NCI-H2107 (cell line): ENCODE measurements around the gene CHRD.
"Not testable (repeated sequence)": the region's sequence is repeated elsewhere in the genome, so short reads cannot be mapped to it uniquely, and the experiment has no call there.

Source experiments
- DNase-seq: peaks from one replicate; lab custom pipeline; 2025; lab: John Stamatoyannopoulos, UW

The CHRD gene

DNA sequence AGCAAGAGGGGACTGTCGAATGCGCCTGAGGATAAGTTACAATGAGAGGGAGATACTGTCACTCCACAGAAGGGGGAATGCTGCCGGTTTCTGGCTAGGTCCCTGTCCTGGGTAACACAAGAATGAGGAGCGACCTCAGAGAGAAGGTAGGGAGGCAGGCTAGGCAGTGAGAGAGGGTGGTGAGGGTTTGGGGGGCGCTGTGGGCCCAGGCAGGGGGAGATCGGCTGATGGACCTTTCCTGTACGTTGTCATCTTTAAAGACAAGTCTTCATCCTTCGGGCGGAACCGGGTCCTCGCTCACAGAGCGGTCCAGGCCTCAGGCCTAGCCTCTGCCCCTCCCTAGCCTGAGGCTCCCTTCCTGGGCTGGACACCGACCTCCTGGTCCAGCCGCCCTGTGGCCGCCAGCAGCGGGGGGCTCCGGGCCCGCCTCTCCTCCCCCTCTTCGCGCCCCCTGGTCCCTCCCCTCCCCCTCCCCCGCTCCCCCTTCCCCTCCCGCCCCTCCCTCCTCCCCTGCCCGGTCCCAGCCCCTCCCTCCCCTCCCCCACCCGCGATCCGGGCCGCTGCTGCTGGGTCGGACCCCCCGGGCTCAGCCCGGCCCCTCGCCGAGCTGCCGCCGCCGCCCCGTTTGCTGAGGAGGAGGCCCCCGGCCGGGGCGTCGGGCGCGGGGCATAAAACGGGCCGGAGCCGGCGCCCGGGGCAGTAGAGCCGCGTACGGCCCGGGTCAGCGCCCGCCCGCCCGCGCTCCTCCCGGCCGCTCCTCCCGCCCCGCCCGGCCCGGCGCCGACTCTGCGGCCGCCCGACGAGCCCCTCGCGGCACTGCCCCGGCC lies at the start of gene CHRD:
Gene CHRD, plus strand, starts transcription at position 697 of the 827 bp plus-strand sequence. CDS start 265 bp downstream, outside the sequence.
- DNase-seq: no peak

DNA sequence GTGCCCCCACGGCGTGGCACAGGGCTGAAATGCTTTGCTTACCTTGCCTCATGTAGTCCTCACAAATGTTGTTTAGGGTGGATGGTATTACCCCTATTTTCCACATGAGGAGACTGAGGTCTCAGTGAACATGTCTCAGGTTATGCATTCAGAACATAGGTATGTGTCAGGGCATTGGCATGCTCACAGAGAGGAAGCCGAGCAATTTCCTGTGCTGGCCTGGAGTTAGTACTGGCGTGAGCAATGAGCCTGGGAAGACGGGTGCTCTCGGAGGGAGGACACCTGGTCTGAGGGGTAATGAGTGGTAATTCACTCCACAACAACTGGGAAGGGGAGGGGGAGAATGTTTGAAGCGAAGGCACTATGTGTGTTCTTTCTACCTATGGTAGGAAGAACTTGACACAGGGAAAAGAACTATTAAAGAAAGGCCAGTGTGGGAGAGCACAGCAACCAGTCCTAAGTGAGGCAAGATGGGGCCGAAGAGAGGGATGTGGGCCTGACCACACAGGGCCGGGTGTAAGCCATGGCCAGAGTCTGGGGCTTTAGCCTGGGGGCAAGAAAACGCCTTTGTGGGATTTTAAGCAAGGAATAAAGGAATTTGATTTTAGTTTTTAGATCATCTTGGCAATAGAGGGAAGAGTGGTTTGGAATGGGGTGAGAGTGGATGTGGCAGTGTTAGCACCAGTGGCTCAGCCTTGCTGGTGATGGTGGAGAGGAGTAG lies 47.3 kb upstream of the CHRD start:
- DNase-seq: no peak

DNA sequence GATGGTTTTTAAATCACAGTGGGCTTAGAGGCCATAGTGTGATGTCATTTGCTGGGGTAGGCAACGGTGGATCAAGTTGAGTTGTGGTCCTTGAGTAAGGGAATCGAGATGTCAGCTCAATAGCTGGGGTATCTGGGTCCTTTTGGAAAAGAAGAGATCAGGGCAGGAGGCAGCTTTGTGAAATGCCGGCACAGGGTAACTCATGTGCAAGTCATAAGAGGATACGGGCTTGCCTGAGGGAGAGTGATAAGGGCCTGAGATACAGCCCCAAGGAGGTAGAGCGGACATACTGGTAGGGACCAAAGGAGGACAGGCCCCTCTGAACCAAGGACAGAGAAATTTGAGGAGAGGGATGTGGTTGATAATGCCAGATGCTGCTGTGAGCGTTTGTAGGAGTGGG lies 46.7 kb upstream of the CHRD start:
- no peak for DNase-seq

DNA sequence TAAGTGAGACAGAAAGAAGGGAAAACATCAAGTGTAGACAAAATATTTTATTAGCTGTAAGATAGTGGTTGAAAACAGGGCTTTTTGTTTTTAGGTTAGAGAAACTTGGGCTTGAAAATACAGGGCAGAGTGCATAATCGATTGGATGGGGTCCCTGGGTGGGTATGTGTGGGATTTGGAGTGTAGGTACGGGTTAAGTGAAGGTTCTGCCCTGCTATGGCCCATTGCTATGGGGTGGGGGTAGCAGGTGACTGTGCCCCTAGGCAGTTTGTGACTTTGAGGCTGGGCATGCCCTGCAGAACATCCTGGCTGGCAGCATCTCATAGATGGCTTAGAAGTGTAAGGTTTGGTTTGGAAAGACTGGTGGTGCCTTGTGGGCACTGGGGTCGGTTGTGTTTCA lies 46.2 kb upstream of the CHRD start:
- no peak for DNase-seq

DNA sequence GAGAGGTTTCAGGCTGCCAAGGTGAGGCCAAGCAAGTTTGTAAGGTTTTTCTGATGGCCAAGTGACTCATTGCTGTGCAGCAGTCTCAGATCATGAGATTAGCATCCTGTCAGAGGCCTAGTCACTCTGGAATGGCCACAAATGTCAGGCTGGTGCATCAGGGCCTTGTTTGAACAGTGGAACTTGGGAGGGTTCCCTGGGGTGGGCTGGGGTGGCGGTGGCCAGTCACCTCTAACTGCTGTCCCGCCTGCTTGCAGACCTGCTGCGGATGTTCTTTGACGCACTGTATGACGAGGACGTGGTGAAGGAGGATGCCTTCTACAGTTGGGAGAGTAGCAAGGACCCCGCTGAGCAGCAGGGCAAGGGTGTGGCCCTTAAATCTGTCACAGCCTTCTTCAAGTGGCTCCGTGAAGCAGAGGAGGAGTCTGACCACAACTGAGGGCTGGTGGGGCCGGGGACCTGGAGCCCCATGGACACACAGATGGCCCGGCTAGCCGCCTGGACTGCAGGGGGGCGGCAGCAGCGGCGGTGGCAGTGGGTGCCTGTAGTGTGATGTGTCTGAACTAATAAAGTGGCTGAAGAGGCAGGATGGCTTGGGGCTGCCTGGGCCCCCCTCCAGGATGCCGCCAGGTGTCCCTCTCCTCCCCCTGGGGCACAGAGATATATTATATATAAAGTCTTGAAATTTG lies 45.2 kb upstream of the CHRD start:
- no peak for DNase-seq

DNA sequence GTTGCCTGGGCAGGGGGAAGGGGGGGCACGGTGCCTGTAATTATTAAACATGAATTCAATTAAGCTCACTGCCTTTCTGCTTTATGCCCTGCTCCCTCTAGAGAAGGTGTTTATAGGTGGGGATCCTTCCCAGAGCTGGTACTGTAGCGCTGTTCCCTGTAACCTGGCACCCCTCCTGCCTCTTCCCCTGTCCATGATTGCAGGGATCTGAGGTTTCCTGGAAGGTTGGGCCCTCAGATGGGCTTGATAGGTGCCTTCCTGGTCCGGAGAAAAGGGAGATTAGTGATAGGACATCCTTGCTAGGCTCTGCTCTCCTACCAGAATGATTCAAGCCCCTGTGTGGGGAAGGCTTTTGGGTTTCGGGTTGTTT lies 44.6 kb upstream of the CHRD start:
- DNase-seq: peak; percentile 38

DNA sequence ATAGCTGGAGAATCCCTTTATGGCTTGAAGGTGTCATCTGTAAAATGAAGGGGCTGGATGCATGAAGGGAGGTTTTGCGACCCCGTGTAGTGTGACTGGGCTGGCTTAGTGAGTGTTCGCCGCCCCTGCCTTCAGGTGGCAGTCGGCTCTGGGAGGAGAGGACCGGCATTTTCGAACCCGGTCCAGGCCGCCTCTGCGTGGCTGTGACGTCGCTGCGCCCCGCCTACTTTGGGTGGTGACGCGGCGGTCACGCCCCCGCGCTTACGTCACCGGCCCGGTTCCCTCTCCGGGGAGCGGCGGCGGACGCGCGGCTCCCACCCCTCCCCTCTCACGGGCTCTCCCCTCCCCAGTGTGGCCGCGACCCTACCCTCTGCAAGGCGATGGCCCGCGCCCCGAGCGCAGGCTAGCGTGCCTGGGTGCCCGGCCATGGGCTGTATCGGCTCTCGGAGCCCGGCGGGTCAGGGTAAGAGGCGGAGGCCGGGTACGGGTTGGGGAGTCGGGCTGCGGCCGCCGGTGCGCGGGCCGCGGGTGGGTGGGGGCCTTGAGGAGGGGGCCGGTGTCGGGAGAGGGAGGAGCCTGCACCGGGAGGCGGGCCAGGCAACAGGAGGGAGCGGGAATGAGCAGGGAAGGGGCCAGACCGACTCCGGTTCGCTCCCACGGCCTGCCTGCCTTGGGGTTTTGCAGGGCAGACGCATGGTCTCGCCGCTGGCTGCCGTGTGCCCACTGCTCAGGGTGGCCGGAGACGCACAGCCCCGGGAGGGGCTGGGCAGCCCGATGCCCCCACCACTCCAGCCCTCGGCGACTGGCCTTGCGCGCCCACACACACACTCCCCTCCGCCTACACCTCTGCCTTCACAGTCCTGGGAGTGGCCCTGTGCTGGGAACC lies 44.0 kb upstream of the CHRD start:
- peak; percentile 87 for DNase-seq

DNA sequence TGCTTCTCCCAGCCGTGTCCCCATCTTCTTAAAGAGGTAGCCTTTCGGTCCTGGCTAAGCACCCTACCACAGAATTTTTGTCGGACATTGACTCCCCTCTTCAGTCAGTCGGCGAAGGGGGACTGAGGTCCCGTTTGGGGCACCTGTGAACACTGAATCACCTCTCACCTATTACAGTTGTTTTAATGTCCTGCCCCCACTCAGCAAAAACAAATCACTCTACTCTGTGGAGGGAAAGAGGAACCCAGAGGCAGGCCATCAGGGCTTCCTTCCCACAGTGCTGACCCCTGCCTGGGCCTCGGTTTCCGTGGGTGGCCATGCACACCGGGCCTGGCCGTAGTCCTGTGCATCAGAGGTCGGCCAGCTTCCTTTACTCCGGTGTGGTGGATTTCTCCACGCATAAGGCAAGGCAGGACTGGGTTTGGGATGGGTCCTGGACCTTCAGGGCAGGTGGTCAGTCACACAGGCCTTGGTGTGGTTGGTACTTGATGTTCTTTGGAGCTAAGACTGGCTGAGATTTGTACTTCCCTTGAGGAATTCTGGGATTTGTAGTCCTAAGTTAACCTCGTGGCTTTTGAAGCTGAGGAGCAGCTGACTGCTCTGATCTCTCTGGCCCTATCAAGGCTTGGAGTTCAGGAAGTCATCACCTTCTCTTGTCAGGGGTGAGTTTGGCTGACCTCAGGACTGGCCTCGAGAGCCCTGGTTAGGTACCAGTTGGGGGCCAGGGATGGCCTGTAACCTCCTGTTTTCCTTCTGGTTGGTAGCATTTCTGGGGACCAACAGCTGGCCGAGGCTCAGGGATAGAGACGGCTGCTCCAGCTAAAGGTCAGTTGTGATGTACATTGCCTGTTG lies 43.1 kb upstream of the CHRD start:
- DNase-seq: no peak

DNA sequence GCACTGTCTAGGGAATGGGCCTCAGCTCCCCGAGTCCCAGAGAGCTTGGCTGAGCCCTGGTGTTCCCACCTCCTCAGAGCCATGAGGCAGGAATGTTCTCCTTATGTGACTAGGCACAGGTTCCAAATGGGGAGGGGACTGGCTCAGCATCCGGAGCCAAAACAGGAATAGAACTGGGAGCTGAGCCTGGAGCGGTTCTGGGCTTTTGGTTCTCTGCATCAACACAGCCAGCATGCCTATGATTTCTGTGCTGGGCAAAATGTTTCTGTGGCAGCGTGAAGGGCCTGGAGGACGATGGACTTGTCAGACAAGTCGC lies 42.5 kb upstream of the CHRD start, which contains the start of gene FAM131A:
Gene FAM131A, plus strand, starts transcription at position 202 of the 316 bp plus-strand sequence. Its CDS starts 31 bp downstream, at position 233.
- DNase-seq: no peak

DNA sequence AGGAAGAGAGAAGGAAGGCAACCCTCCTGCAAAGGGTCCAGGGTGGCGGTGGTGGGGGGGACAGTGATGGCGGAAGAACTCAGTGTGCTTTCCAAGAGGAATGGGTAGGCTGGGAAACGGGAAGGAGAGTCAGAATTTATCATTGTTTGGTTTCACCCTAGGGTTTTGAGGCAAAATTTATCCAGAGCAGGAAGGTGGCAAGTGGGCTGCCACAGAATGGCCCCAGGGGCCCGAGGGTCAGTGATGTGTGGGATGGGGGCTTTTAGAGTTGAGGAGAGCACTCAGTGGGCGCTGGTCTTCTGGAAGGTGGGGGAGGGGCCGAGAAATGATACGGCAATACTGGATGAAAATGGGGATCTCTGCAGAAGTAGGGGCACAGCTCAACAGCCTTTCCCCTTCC lies 41.9 kb upstream of the CHRD start:
- no peak for DNase-seq

DNA sequence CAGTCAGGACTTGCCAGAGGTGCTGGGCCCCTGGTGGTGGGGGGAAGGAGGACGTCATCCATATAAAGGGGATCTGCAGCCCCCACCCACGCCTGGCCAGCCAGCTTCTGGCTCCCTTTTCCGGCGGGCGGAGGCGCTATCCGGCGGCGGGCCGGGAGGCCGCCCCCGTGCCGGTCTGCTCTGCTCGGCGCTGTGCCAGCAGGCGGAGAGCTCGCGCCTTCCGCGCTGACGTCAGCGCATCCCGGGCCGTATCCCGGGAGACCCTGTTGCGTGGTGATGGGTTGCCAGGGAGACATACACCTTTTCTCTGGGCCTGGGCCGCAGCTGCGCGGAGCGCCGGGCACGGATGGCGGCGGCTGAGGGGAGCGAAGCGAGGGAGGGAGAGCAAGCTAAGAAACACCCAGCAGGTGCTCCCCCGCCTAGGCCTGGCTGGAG lies 41.3 kb upstream of the CHRD start:
- peak; percentile 99 for DNase-seq

DNA sequence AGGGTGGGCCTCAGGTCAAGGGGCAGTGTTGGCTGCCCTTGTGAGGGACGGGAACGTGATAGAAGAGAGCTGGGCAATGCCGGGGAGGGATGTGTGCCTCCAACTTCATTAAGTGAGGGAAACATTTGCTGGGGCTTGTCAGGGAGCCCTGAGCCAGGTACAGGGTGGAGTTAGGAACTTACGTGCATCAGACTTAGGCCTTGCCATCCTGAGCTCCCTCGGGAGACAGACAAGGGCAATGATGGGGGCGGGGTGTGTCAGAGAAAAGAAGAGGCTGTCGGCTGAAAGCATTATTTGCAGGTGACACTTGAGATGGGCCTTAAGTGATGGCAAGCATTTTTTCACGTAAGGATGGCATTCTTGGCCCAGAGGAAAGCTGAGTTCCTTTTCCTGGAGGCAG lies 40.9 kb upstream of the CHRD start:
- no peak for DNase-seq

DNA sequence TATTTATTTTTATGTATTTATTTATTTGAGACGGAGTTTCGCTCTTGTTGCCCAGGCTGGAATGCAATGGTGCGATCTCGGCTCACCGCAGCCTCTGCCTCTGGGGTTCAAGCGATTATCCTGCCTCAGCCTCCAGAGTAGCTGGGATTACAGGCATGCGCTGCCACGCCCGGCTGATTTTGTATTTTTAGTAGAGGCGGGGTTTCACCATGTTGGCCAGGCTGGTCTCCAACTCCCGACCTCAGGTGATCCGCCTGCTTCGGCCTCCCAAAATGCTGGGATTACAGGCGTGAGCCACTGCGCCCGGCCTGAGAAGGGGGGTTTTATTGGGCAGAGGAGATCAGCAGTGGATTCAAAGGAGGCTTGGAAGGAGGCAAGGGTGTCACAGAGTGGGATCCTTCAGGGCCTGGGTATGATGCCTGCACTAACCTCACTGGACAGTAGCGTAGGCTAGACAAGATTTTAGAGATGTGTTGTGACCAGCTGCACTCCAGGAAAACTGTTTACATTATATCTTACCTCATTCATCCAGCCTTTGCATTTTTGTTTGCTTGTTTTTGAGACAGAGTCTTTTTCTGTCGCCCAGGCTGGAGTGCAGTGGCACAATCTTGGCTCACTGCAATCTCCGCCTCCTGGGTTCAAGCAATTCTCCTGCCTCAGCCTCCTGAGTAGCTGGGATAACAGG lies 40.3 kb upstream of the CHRD start:
- DNase-seq: not testable (repeated sequence)

DNA sequence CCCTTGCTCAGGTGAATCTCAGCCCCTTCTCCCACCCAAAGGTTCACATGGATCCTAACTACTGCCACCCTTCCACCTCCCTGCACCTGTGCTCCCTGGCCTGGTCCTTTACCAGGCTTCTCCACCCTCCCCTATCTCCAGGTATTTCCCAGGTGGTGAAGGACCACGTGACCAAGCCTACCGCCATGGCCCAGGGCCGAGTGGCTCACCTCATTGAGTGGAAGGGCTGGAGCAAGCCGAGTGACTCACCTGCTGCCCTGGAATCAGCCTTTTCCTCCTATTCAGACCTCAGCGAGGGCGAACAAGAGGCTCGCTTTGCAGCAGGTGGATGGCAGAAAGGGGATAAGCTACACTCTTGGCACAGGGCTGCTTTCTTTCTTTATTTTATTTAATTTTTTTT lies 37.9 kb upstream of the CHRD start:
- peak; percentile 90 for DNase-seq

DNA sequence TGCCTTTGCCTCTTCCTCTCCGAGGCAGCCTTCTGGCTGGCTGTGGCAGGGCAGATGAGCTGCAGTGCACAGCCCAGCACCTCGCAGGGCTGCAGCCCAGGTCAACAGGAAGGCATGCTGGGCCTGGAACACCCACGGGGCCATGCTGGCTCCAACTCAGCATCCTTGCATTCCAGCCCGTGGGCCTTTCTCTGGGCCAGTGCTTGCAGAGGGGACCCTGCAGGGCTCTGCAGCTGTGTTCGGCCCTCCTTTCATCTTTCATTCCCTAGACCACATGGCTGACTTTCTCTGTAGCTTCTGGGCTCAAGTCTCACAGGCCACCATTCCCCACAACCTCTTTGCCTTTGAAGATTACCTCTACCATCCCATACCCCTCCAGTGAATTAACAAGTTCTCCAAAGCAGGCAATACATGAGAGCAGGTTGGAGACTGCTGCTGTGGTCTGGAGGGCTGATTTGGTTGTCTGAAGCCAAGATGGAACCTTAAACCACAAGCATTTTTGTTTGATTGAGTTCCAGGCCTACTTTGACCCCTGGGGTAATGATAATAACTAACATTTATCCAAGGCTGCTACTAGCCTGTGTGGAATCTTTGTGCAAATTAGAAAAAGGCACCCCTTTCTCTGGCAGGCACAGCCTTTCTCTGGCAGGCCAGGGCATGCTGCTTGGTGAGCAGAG lies 36.5 kb upstream of the CHRD start:
- DNase-seq: no peak

DNA sequence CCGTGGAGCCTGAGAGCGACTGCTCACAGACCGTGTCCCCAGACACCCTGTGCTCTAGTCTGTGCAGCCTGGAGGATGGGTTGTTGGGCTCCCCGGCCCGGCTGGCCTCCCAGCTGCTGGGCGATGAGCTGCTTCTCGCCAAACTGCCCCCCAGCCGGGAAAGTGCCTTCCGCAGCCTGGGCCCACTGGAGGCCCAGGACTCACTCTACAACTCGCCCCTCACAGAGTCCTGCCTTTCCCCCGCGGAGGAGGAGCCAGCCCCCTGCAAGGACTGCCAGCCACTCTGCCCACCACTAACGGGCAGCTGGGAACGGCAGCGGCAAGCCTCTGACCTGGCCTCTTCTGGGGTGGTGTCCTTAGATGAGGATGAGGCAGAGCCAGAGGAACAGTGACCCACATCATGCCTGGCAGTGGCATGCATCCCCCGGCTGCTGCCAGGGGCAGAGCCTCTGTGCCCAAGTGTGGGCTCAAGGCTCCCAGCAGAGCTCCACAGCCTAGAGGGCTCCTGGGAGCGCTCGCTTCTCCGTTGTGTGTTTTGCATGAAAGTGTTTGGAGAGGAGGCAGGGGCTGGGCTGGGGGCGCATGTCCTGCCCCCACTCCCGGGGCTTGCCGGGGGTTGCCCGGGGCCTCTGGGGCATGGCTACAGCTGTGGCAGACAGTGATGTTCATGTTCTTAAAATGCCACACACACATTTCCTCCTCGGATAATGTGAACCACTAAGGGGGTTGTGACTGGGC lies 35.1 kb upstream of the CHRD start:
- no peak for DNase-seq

DNA sequence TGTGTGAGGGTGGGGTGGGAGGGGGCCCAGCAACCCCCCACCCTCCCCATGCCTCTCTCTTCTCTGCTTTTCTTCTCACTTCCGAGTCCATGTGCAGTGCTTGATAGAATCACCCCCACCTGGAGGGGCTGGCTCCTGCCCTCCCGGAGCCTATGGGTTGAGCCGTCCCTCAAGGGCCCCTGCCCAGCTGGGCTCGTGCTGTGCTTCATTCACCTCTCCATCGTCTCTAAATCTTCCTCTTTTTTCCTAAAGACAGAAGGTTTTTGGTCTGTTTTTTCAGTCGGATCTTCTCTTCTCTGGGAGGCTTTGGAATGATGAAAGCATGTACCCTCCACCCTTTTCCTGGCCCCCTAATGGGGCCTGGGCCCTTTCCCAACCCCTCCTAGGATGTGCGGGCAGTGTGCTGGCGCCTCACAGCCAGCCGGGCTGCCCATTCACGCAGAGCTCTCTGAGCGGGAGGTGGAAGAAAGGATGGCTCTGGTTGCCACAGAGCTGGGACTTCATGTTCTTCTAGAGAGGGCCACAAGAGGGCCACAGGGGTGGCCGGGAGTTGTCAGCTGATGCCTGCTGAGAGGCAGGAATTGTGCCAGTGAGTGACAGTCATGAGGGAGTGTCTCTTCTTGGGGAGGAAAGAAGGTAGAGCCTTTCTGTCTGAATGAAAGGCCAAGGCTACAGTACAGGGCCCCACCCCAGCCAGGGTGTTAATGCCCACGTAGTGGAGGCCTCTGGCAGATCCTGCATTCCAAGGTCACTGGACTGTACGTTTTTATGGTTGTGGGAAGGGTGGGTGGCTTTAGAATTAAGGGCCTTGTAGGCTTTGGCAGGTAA lies 34.3 kb upstream of the CHRD start:
- DNase-seq: peak; percentile 84
